GM21619 (cell line): ENCODE measurements around the gene TNNT2.

Source experiments
- ATAC-seq: cut with Tn5 transposase; IDR thresholded peaks from one replicate; pipeline ENCODE4 v1.9.1; 2021; ENCODE audit not compliant: unreplicated experiment

TNNT2 gene

DNA sequence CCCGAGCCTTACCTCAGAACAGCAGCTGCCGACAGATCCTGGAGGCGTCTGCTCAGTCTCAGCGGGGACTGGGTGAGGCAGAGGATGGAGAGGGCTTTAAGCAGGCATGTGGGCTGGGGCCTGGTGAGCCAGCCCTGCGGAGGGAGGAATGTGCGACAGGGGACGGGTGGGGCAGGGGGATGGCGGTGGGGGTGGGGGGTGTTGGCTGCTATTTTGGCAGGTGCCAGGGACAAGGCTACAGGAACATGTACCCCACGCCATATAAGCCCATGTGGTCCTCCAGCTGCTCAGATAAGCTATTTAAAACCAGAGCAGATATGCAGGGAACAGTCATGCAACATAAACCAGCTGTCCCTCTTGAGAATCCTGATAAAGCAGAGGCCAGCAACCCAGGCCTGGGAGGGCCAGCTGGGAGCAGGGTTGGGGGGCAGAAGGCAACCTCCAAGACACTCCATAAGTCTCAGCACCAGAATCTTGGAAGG is at the start of gene TNNT2:
Gene TNNT2 (minus strand): TSS at position 70 of the 482 bp plus-strand sequence. CDS start 4,426 bp downstream, outside the sequence.
- no peak for ATAC-seq

DNA sequence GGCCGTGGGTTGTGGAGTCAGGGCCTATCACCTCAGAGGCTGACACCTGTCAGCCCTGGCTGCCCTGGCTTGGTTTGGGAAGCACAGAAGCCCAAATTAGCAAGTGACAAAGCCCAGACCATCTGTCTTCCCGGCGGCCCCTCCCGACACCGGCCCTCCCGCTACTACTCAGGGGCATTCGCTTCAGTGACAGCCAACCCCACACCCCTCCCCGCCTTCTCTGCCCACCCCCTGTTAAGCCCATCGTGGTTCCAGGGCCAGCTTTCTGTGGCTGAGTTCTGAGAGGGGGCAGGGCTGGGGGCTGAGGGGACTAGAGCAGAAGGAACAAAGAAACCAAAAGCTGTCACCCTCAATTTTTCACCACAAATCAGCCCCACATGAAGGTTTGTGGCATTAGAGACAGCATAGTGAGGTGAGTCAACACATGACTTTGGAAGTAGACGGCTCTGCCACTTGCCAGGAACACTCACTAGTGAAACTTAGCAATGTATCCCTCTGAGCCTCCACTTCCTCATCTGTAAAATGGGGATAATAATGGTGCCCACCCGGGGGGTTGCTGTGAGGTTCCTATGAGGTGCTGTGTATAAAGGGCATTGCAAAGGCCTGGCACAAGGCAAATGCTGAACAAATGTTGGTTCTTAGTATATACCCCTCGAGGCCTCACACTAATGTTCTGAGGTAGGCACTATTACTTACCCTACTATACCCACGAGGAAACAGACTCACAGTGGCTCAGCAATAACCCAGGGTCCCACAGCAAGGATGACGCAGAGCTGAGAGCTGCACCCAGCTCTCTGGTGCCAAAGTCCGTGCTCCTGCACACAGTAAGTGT is 49.2 kb upstream of the TNNT2 start:
- no peak for ATAC-seq

DNA sequence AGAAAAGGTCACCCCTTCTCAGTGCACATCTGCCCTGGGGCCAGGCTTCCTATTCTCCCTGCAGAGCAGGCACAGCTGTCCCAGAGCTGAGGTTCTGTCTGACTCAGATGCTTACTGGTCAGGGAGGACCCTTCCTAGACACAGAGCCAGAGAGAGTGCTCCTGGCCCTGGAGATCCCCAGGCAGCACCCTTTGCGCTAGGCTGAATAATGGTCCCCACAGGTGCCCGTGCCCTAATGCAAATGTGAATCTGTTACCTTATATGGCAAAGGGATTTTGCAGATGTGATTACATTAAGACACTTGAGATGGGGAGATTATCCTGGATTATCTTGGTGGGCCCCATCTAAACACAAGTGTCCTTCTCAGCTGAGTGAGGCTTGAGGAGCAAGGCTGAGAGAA is 46.7 kb upstream of the TNNT2 start:
- ATAC-seq, result no peak

- no peak for ATAC-seq
These were observed 46.2 kb upstream of the TNNT2 start for GRCh38 chr1:201423655-201424054.

DNA sequence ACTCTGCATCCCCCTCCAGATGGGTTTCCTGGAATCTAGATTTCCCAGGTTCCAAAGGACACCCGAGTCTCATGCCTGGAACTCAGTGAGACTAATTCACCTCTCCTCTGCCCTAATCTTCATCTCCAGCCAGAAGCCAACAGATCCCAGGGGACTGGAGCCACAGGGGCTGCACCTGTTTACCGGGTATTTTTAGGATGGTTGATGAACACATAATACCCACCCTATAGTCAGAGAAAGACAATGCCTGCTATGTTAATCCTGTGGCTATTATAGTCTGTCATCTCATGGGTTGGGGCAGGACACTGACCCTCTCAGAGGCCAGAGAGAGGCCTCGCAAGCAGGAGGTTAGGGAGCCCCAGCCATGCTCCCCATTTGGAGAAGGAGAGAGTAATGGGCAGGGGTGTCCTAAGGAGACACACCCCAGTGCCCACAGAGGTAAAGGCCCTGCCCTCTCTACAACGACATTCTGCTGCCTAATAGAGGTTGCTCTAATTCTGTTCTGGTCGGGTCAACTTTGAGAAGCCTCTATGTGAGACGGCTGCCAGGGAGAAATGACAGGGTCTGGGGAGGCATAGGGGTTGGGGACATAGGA is 45.1 kb upstream of the TNNT2 start:
- no peak for ATAC-seq

- no peak for ATAC-seq
These were observed 44.5 kb upstream of the TNNT2 start for GRCh38 chr1:201422026-201422425.

DNA sequence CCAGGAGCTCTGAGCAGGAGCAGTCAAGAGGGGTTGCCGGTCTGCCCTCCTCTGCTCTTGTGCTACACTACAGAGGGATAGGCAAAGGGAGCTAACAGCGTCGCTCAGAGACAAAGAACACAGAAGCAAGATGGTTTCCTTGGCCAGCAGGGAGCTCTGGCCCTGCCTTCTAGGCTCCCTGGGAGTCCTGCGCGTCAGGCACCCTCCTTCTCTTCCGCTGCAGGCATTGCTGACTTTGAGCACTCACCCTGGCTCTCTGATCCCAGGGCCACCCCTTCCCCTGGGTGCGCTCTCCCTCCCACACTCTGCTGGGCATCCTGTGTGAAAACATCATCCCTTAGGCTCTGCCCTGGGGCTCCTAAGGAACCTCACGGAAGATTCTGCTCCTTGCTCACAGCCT is 43.6 kb upstream of the TNNT2 start:
- ATAC-seq, result no peak

DNA sequence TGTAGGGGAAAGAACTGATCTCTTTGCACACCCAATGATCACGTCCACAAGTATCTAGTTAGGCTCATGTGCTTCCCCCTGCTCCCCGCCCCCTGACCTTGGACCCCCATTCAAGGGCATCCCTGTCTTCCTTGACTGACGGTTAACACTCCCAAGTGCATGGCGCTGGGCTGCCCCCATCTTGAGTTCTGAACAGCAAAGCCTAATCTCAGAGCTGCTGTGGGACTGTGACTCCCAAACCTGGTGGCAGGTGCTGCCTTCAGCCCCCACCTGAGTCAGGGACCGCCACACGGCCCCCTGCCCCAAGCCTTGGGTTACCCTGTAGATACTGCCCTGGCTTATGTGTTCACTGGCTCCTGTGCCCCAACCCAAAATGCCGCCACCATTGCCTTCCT is 43.1 kb upstream of the TNNT2 start:
- ATAC-seq, result no peak

DNA sequence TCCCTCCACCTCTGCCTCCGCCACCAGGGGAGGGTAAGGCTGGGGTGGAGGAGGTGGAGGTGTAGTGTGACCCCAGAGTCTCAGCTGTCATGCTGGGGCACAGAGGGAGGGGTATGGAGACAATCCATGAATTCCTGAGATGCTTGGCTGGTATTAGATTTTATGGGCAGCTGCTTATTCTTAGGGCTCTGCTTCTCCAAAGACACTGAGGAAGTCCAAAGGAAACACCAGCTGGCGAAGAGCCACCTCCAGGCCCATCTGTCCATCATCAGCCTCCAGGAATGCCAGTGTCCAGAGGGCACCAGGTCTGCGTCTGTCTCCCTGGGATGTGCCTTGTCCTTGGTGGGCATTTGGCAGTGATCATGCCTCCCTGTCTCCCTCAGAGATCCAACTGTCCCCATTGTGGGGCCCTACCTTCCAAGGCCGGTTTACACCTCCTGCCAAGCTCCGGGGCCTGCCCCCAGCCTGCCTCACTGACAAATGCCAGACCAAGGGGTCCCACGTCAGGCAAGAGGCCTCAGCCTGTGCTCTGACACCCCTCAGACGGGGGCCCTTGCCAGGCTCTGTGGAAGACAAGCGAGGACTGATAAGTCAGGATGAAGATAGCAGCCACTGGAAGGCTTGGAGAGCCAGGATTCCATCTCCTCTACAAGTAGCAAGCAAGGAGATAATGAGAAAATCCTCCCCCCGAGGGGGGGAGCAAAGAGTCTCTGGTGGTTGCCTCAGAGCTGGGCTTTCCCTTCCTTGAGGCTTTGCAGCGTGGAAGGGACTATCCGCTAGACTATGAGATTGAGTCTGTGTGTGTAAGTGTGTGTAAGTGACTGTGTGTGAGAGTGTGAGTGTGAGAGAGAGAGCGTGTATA is 42.5 kb upstream of the TNNT2 start:
- no peak for ATAC-seq

GRCh38 chr1:201419256-201419655 is 41.8 kb upstream of the TNNT2 start:
- ATAC-seq, result no peak

DNA sequence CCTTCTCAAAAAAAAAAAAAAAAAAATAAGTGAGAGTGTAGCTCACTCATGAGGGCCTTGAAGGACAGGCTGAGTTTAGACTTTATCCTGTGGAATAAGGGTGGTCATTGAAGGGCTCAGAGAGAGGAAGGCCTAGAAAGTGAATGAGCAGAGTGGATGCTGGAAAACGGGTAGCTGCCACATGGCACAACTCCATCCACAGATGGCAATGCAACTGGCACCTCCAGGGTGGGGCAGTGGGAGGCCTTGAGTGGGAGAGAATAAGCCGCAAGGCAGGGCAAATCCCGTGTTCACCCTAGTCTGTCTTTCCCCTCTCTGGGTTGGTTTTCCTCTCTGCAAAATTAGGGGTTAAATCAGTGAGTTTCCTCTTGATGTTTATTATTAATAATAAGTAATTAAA is 41.0 kb upstream of the TNNT2 start:
- ATAC-seq, result no peak

DNA sequence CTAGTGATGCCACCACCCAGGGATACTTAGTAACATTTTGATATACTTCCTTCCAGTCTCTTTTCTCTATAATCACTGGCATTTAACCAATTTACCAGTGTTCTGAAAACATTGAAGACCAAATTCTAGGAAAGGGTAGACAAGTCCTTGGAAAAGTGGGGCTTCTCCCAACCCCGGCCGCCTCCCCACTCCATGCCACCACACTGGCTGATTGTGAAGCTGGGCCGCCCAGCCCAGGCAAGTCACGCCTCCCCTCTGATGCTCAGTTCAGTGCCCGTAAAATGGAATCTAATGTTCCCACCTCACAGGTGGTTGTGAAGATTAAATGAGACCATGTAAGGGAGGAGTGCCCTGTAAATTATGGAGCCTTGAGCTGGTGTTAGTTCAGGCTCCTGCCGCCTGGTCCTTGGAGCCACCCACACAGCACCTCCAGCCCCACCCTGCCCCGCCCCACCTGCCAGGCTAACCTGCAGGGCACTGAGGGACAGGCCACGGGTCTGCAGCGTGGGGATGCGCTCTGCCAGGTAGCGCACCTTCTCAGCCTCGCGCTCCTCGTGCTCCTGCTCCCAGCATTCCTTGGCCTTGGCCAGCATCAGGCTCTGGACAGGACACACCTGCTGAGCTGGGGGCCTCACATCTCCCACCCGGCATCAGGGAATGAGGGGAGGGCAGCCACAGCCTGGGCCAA is 36.7 kb upstream of the TNNT2 start:
- no peak for ATAC-seq

DNA sequence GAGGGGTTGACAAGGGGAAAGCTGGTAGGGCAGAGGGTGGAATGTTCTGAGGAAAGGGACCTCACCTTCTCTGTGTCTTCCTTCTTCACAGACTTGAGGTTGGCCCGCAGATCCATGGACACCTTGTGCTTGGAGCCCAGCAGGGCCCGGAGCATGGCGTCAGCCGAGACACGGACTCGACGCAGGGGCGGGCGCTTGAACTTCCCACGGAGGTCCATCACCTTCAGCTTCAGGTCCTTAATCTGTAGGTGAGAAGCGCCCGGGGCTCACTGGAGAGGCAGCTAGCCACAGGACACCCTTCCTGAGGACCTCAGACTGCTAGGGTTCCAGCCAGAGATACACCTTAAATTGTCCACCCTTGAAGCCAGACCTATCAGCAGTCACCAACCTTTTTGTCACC is 33.8 kb upstream of the TNNT2 start:
- ATAC-seq, result no peak

DNA sequence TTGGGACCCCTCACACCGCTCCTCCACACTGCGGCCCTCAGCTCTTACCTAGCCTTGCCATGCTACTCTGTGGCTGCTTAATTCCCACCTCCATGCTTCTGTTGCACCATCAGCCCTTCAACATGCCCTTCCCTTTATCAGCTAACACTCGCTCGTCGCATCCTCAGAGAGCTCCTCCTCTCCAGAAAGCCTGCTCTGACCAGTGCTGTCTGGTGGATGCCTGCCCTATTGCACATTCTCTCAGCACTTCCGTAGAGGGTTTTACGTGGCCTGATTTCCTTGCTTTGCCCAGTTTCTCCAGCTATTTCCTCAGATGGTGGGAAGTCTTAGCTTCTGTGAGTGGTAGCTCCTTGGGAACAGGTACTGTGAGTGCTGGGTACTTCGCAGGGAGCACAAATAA is 32.0 kb upstream of the TNNT2 start:
- no peak for ATAC-seq

DNA sequence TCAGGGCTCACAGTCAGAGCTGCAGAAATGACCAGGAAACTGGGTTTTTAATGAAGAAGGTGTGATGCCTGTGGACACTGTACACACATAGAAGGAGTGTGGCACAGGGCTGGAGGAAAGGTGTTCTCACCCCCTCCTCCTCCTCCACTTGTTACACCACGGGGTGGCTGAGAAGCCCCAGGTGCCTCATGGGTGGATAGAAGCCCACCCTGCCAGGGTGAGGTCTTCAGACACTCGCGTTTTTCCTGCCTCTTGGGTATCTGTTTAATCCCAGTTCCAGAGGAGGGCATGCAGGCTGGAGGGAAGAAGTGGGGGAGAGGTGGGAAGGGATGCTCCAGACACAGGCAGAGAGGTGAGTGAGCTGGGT is 31.3 kb upstream of the TNNT2 start:
- no peak for ATAC-seq

DNA sequence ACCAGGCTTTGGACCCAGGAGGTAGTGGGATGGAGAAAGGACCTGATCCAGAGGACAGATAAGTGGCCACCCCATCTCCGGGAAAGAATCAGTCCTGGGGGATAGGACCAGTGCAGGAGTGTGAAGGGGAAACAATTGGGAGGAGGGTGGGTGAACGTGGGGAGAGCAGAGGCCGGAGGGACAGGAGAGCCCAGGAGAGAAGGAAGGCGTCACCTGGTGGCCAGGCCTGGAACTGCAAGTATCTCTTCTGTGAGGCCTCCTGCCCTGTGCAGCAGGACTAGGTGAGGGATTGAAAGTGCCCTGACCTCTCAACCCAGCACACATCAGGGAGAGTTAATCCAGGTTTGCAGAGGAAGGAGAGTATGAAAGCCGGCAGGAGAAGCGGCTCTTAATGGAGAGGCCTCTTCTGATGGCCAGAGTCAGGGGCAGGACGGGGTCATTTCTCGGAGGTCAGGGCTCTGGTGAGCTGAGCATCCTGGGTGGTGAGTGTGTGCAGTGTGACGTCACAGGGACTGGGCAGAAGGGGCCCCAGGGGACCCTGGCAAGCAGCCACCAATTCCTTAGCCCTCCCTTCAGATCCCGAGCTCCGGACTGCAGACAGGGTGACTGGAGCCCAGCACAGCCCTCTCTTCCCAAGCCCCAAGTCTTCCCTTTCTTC is 30.8 kb upstream of the TNNT2 start:
- ATAC-seq, result no peak

DNA sequence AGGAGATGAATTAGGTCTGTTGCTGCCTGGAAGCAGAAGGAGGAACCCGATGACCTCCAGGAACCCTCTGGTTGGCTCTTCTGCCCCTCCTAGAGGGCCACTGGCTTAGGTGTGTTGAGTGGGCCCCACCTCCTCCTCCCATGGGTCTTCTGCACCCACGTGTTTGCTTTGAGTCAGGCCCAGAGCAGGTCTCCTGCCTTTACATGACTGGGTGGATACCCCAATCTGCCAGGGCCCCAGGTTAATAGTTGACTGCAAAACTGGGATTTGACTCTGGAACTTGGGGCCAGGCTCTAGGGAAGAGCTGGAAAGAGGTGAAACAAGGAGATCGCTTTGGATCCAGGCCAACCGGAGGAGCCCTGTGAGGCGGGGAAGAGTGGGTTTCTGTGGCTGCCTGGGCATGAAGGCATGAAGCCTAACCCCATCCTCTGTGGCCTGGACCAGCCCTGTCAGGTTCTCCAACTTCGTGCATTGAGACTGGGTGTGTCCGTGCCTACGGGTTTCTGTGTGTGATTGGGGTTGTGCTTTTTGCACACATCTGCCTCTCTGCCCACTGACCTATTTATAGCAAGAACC is 29.4 kb upstream of the TNNT2 start:
- ATAC-seq, result no peak

GRCh38 chr1:201405484-201405831 is 28.0 kb upstream of the TNNT2 start:
- ATAC-seq, result peak; percentile 42

DNA sequence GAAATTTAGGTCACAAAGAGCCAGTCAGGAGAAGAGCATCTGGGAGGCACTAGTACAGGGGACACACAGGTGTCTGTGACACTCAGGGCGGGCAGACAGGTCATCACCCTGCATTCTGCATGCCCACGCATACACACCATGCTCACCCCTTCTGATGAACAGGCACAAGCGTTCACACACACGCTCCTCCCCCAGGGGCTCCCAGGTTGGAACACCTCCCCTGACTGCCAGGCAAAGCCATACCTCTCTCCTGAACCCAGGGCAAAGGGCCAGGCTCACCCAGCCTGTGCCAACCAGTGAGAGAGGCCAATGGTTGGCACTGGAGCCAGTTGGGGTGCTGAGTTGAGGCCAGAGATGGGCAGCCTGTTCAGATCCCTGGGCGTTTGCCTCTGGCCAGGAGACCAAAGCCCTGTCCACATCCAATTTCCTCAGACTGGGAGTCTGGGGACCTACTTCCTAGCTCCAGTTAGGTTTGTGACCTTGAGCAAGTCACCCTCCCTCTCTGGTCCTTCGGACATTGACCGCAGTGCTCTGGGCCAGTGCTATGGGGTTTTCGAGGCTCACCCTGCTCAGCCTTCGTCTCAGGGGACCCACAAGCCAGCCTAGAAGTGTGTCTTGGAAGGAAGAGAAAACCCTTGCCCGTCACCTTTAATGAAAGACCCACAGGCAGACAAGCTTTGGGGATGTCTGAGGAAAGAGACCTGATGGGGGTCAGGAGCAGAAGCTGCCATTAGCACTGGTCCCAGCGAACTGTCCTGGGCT is 27.4 kb upstream of the TNNT2 start:
- ATAC-seq, result peak; percentile 2

DNA sequence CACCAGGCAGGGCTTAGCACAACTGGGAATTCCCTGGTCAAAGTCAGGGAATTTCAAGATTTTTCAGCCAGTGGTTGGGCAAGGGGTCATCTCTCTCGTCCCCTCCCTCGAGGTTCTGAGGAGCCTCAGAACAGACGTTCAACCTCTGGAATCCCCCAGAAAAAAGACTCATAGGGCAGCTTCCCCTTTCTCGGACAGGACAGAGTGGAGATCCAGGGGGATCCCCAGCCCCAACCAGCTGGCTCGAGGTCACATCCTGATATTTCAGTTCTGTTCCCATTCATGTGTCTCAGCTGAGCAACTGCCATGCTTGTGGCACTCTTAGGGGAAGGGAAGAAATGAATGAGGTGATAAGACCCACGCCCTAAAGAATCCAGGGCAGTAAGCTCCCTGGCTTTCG is 26.6 kb upstream of the TNNT2 start:
- no peak for ATAC-seq
